ENCODE results near the gene INSRR. TPM values are rescaled to one million over a fixed set of nuclear protein-coding genes. Genes with fewer than 3 reads are reported as not detected.

The INSRR gene
- total and polyA plus RNA-seq, 2 of the 8 experiments (the other 6 are each of a cell fraction or from before 2014, with no cell fraction given): 0.02 TPM; not detected in 1

DNA sequence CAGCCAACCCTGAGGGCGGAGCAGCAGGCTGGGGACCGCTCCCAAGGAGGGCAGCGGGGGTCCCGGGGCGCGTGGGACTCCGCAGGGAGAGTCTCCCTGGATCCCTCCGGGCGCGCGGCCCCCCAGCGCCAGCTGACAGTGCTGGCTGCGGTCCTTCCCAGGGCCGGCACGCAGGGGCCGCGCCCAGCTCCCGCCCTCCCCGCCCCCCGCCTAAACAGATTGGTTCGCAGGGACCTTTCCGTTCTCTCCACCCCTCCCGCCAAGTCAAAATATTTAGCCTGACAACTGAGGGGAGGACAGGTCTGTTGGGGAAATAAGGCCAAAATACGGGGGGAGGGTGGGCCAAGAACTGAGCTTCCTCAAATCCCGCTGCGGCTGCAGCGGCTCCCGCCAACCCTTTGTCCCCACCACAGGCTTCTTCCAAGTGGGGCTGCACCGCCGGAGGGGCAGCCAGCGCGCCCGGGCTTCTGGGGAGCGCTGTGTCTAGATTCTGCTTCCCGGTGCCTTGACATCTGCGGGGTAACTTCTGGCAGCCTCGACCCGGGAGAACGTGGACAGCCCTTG, at the start of gene INSRR (continued):
- peak in 1 of 2 experiments; percentile 39; a peak in 1 of 4 replicates for TF ChIP-seq SIN3A (conservative IDR thresholded peaks at IDR 0.05 in 1 of 2, IDR thresholded peaks at IDR 0.05 in 1 of 2; ENCODE audit: low read depth in 1 of 2, low read length in 2 of 2)
